ENCODE results near the gene E4F1. TPM values are rescaled to one million over a fixed set of nuclear protein-coding genes. Genes with fewer than 3 reads are reported as not detected.

E4F1 gene
- total and polyA plus RNA-seq, 2 of the 8 experiments (the other 6 are each of a cell fraction or from before 2014, with no cell fraction given): 22.2 to 27.0 TPM

- TF ChIP-seq NRF1 (IDR thresholded peaks at IDR 0.05; ENCODE audit: low read depth, low read length): no peak
- TF ChIP-seq RNF2 (IDR thresholded peaks at IDR 0.05; ENCODE audit: borderline replicate concordance, low read depth, low read length, missing control alignments, poor library complexity, severe bottlenecking): no peak
- no peak for TF ChIP-seq SRF (IDR thresholded peaks at IDR 0.05; ENCODE audit: low read depth, low read length)
- TF ChIP-seq BACH1 (IDR thresholded peaks at IDR 0.05; ENCODE audit: low read length): no peak
- peak; percentile 94 for TF ChIP-seq POLR2AphosphoS5 (IDR thresholded peaks at IDR 0.05; ENCODE audit: low read depth, low read length)
- TF ChIP-seq TBP (IDR thresholded peaks at IDR 0.05; ENCODE audit: low read depth, low read length): peak; percentile 89
- peak; percentile 100 for TF ChIP-seq PHF8 (conservative IDR thresholded peaks at IDR 0.05; ENCODE audit: low read depth, low read length)
- no peak for TF ChIP-seq HDAC6 (IDR thresholded peaks at IDR 0.05; ENCODE audit: low read depth, low read length)
- TF ChIP-seq SP4 (IDR thresholded peaks at IDR 0.05; ENCODE audit: low read length): 0 out of 2 replicates have a peak, but pooled peaks have one; percentile 51
- peak; percentile 84 for TF ChIP-seq YY1 (IDR thresholded peaks at IDR 0.05; ENCODE audit: low read depth, low read length)
- TF ChIP-seq CREB1 (IDR thresholded peaks at IDR 0.05): peak; percentile 97
- TF ChIP-seq MAX (IDR thresholded peaks at IDR 0.05): peak; percentile 67
- no peak for TF ChIP-seq MAFK (IDR thresholded peaks at IDR 0.05; ENCODE audit: low read depth, low read length)
- no peak for TF ChIP-seq TEAD4 (IDR thresholded peaks at IDR 0.05; ENCODE audit: low read depth, low read length)
- TF ChIP-seq SUZ12 (IDR thresholded peaks at IDR 0.05; ENCODE audit: low read length): no peak
- no peak for TF ChIP-seq USF2 (IDR thresholded peaks at IDR 0.05; ENCODE audit: low read length)
- peak; percentile 85 for TF ChIP-seq CHD2 (IDR thresholded peaks at IDR 0.05; ENCODE audit: low read length)
- no peak for TF ChIP-seq HDAC2 (IDR thresholded peaks at IDR 0.05; ENCODE audit: borderline replicate concordance in 1 of 2, low read depth in 2 of 2, low read length in 2 of 2)
- no peak for TF ChIP-seq TCF12 (IDR thresholded peaks at IDR 0.05; ENCODE audit: low read depth, low read length)
- TF ChIP-seq ZNF274 (IDR thresholded peaks at IDR 0.05; ENCODE audit: borderline replicate concordance, extremely low read depth, low read length): no peak
- TF ChIP-seq GABPA (IDR thresholded peaks at IDR 0.05; ENCODE audit: borderline replicate concordance, insufficient read depth, low read length): peak; percentile 40; the same call in 1 of the 2 replicates
- no peak for TF ChIP-seq KDM5A (IDR thresholded peaks at IDR 0.05; ENCODE audit: low read length)
- TF ChIP-seq EGR1 (IDR thresholded peaks at IDR 0.05; ENCODE audit: borderline replicate concordance, low read depth, low read length): no peak
These were observed at the start of gene E4F1 (continued) for GRCh38 chr16:2223221-2223941.
